Panc1 (cell line): Measurements from ENCODE around the gene MYLK. TPM values are rescaled to one million over a fixed set of nuclear protein-coding genes. Genes with fewer than 3 reads are reported as not detected.
"Not testable (repeated sequence)": the region's sequence is repeated elsewhere in the genome, so short reads cannot be mapped to it uniquely, and the experiment has no call there.

Experiments used
- ATAC-seq: fragments of 200-7000 bp; cut with Tn5 transposase; 2 replicates; pipeline ENCODE4 v1.9.1; 2020; ENCODE audit warnings: mild to moderate bottlenecking, moderate library complexity
- BruUV-seq: library from RNA; stranded (reverse); fragments of 400-500 nt; replicated peaks from 2 replicates; lab custom pipeline; 2021; lab: Mats Ljungman, UMichigan
- CTCF ChIA-PET: fragments of 300-600 bp; sonication (Branson Sonifier 250); formaldehyde crosslinking; loops from one replicate; lab custom pipeline; 2022; ENCODE audit warnings: antibody characterized with exemption; lab: Charles Lee
- POLR2A ChIA-PET: fragments of 300-600 bp; sonication (Branson Sonifier 250); formaldehyde crosslinking; loops from one replicate; lab custom pipeline; 2022; ENCODE audit warnings: antibody characterized with exemption; lab: Charles Lee
- DNase-seq: peaks from one replicate; pipeline ENCODE4 v3.0.0-alpha.2; 2010; ENCODE audit warnings: low read depth, low spot score
- H3K27ac ChIP-seq: 2 replicates; pipeline ENCODE4 v1.5.1; 2011; ENCODE audit warnings: mild to moderate bottlenecking, low read length, inconsistent platforms
- H3K27me3 ChIP-seq: fragments of 200-500 bp; sonication (Bioruptor generic); 2 replicates; pipeline ENCODE4 v1.6.0; 2014; ENCODE audit warnings: low read length, inconsistent platforms; ENCODE audit not compliant: control insufficient read depth, insufficient read depth
- H3K36me3 ChIP-seq: fragments of 200-500 bp; sonication (Bioruptor generic); 2 replicates; pipeline ENCODE4 v1.5.1; 2014; ENCODE audit warnings: inconsistent platforms, mild to moderate bottlenecking, low read length, moderate library complexity; ENCODE audit not compliant: control insufficient read depth, insufficient read depth
- H3K4me1 ChIP-seq: 2 replicates; pipeline ENCODE4 v1.5.1; 2011; ENCODE audit warnings: inconsistent platforms, mild to moderate bottlenecking, low read length, moderate library complexity; ENCODE audit not compliant: control insufficient read depth, insufficient read depth
- H3K4me3 ChIP-seq, 2 experiments: 2 replicates each; pipeline ENCODE4 v1.5.1; 2011 to 2012; ENCODE audit warnings: low read depth in 2 of 2, low read length in 2 of 2, mild to moderate bottlenecking in 2 of 2, inconsistent platforms in 1 of 2, moderate library complexity in 1 of 2
- H3K9me3 ChIP-seq: fragments of 200-500 bp; sonication (Bioruptor generic); 2 replicates; pipeline ENCODE4 v1.5.1; 2014; ENCODE audit warnings: low read depth, mild to moderate bottlenecking, inconsistent platforms, low read length, moderate library complexity; ENCODE audit not compliant: control insufficient read depth, insufficient read depth
- CTCF ChIP-seq: fragments of 450-650 bp; IDR thresholded peaks from 2 replicates; pipeline ENCODE4 v1.5.1; 2017; ENCODE audit warnings: mild to moderate bottlenecking
- POLR2AphosphoS5 ChIP-seq: IDR thresholded peaks from 2 replicates; pipeline ENCODE4 v1.6.1; 2012; ENCODE audit warnings: mild to moderate bottlenecking, low read depth, low read length, moderate library complexity
- REST ChIP-seq, 2 experiments: IDR thresholded peaks; 2 replicates each; pipeline ENCODE4 v1.6.1; 2011 to 2012; ENCODE audit warnings: low read depth in 2 of 2, control low read depth in 1 of 2, low read length in 1 of 2, mild to moderate bottlenecking in 1 of 2, moderate library complexity in 1 of 2; ENCODE audit not compliant: insufficient read depth in 1 of 2
- SIN3A ChIP-seq: IDR thresholded peaks from 2 replicates; pipeline ENCODE4 v1.6.1; 2012; ENCODE audit warnings: low read depth, mild to moderate bottlenecking, low read length, moderate library complexity, borderline replicate concordance; ENCODE audit not compliant: insufficient read depth
- TCF7L2 ChIP-seq: IDR thresholded peaks from 2 replicates; pipeline ENCODE4 v1.6.1; 2011; ENCODE audit warnings: mild to moderate bottlenecking, low read depth, low read length, inconsistent platforms
- in situ Hi-C: cut with HindIII; loops from 2 replicates; pipeline ENCODE4 v1.10.0; 2016; ENCODE audit warnings: low sequenced_read_pairs, low pct_unique_long_range_greater_than_20kb
- intact Hi-C: fragments of 100-400 bp; cut with micrococcal nuclease; formaldehyde crosslinking; loops from one replicate; pipeline ENCODE4 v1.10.0; 2022; ENCODE audit not compliant: unreplicated experiment
- total RNA-seq: library from RNA; stranded (reverse); gene quantifications from one replicate; pipeline ENCODE4 v1.2.1, GENCODE V29; 2021; ENCODE audit not compliant: unreplicated experiment

MYLK gene
- total RNA-seq, 1 experiment from 2014 or later, result 29.7 TPM

DNA sequence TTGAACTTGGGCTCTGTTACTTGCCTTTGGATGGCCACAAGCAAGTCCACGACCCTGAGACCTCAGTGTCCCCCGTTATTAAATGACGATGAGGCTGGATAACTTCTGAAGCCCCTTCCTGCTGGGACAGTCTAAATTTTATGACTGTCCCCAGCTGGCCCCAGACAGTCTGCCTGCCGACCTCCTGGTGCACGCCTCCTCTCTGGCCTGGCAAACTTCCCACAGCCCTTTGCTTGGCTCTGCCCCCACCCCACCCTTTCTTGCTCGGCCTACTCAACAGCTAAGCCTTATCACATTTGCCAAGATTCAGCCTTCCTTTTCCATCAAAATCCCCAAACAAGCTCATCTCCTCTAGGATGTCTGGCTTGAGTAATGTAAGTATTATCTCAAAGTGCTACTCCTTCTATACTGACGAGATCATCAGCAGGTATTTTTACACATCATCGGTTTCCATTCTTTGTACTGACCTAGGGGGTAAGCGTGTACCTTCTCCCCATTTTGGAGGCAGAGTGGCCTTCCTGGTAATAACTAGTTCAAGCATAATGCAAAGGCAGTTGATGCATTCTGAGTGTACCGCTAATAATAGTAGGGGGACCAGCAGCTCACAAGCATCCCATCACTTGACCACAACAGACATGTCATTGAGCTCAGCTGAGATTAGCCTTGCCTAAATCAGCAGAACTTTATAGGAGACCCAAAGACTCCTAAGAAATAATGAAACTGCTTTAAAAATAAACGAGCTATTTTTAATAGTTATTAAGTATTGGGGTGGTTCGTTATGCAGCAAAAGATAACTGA lies 178.4 kb downstream of the MYLK start:
- Histone ChIP-seq H3K27me3 (no peaks in the 10 kb centered on the region), H3K27ac (no peak overlapping the region), H3K4me3 (no peak overlapping the region), H3K4me1 (no peaks in the 10 kb centered on the region), H3K9me3 (no peaks in the 10 kb centered on the region), H3K36me3 (no peaks in the 10 kb centered on the region)
- intact Hi-C loops (no loop called here), in situ Hi-C loops (no loop called here)
- ATAC-seq (no peak), DNase-seq (no peak)
- ChIA-PET CTCF (interaction anchor here (0.7 to 1.0 kb wide), 2 partner anchors 27 to 54 kb away, joined by 3 read pairs; no protein-coding TSS in a partner anchor), POLR2A (no interaction called here)
- BruUV-seq, result no TSS peak
- TF ChIP-seq CTCF (no peak), SIN3A (no peak), POLR2AphosphoS5 (no peak), TCF7L2 (no peak), REST (IDR thresholded peaks at IDR 0.05; ENCODE audit: insufficient read depth in 1 of 2, low read depth in 2 of 2, low read length in 1 of 2) (no peak)

- H3K9me3 ChIP-seq, H3K4me1 ChIP-seq, H3K27ac ChIP-seq, BruUV-seq, H3K27me3 ChIP-seq, DNase-seq, H3K36me3 ChIP-seq, H3K4me3 ChIP-seq, in situ Hi-C loops, ATAC-seq: not testable (repeated sequence)
- ChIA-PET CTCF (interaction anchor here (3.4 kb wide), 1 partner anchor 51 kb away, joined by 27 read pairs; no protein-coding TSS in a partner anchor), POLR2A (interaction anchor here (1.2 kb wide), 1 partner anchor 329 kb away, joined by 3 read pairs; the partner anchor contains the start of gene KALRN)
- intact Hi-C loops, result loop anchor here (2.0 kb wide), 1 partner anchor 51 kb away; no protein-coding TSS in a partner anchor
Measured at GRCh38 chr3:123703663-123704062, 180.5 kb downstream of the MYLK start.

GRCh38 chr3:123702720-123703119 lies 181.4 kb downstream of the MYLK start:
- intact Hi-C loops, result loop anchor here (2.0 kb wide), 1 partner anchor 50 kb away; no protein-coding TSS in a partner anchor
- Histone ChIP-seq H3K9me3 (no peaks in the 10 kb centered on the region), H3K4me1 (no peaks in the 10 kb centered on the region), H3K27me3 (no peaks in the 10 kb centered on the region), H3K27ac (no peak overlapping the region), H3K4me3 (no peak overlapping the region), H3K36me3 (no peaks in the 10 kb centered on the region)
- no peak for DNase-seq
- CTCF ChIA-PET, result interaction anchor here (3.4 kb wide), 1 partner anchor 50 kb away, joined by 27 read pairs; no protein-coding TSS in a partner anchor
- no TSS peak for BruUV-seq
- in situ Hi-C loops, result no loop called here
- TF ChIP-seq POLR2AphosphoS5 (no peak), TCF7L2 (no peak), SIN3A (no peak), CTCF (no peak), REST (IDR thresholded peaks at IDR 0.05; ENCODE audit: insufficient read depth in 1 of 2, low read depth in 2 of 2, low read length in 1 of 2) (no peak)
- POLR2A ChIA-PET, result interaction anchor here (1.2 kb wide), 1 partner anchor 330 kb away, joined by 3 read pairs; the partner anchor contains the start of gene KALRN
- ATAC-seq, result no peak
